SK-N-SH (cell line): ENCODE results near the gene WBP1L. TPM values are rescaled to one million over a fixed set of nuclear protein-coding genes. Genes with fewer than 3 reads are reported as not detected.

ENCODE experiments used
- CTCF ChIA-PET: fragments of 300-600, 350-600 bp; formaldehyde crosslinking; extraction: SDS; loops from one replicate; lab custom pipeline; 2021; lab: Yijun Ruan, JAX
- POLR2A ChIA-PET: fragments of 350-600 bp; sonication (Branson Sonifier 250); formaldehyde crosslinking; extraction: SDS; loops from one replicate; lab custom pipeline; 2020; ENCODE audit warnings: antibody characterized with exemption, inconsistent platforms; lab: Yijun Ruan, JAX
- DNase-seq: peaks from one replicate; pipeline ENCODE4 v3.0.0; 2012
- H2AFZ ChIP-seq: fragments of 200-600 bp; sonication (generic); 2 replicates; pipeline ENCODE4 v1.8.1; 2016; ENCODE audit warnings: antibody characterized with exemption, mild to moderate bottlenecking, low read depth
- H3F3A ChIP-seq: fragments of 200-600 bp; sonication (generic); replicated peaks from 2 replicates; pipeline ENCODE3; 2016; ENCODE audit warnings: antibody characterized with exemption, mild to moderate bottlenecking; ENCODE audit not compliant: insufficient read depth
- H3K27ac ChIP-seq, 2 experiments: fragments of 200-500 bp in 1 of 2; fragments of 200-600 bp in 1 of 2; sonication (Bioruptor generic) in 1 of 2; sonication (generic), shearing (Covaris generic) in 1 of 2; 2 replicates each; pipeline versions ENCODE4 v1.5.1 to v1.6.1; 2014 to 2016; ENCODE audit warnings: low read depth in 2 of 2, inconsistent platforms in 1 of 2, low read length in 1 of 2, mild to moderate bottlenecking in 1 of 2, mixed read lengths in 1 of 2
- H3K27me3 ChIP-seq: fragments of 200-600 bp; sonication (generic), shearing (Covaris generic); 2 replicates; pipeline ENCODE4 v1.6.1; 2016; ENCODE audit warnings: mixed run types; ENCODE audit not compliant: insufficient read depth
- H3K36me3 ChIP-seq, 2 experiments: fragments of 200-500 bp in 1 of 2; fragments of 200-600 bp in 1 of 2; sonication (Bioruptor generic) in 1 of 2; sonication (generic) in 1 of 2; replicated peaks in 1 of 2; 2 replicates each; pipeline versions ENCODE3 to v1.5.1; 2014 to 2016; ENCODE audit warnings: low read length in 1 of 2, mild to moderate bottlenecking in 1 of 2; ENCODE audit not compliant: insufficient read depth in 2 of 2, control insufficient read depth in 1 of 2
- H3K4me1 ChIP-seq, 2 experiments: fragments of 200-500 bp in 1 of 2; fragments of 200-600 bp in 1 of 2; sonication (Bioruptor generic) in 1 of 2; sonication (generic), shearing (Covaris generic) in 1 of 2; 2 replicates each; pipeline versions ENCODE4 v1.5.1 to v1.6.1; 2014 to 2016; ENCODE audit warnings: low read depth in 1 of 2, low read length in 1 of 2, mixed run types in 1 of 2; ENCODE audit not compliant: insufficient read depth in 2 of 2, control insufficient read depth in 1 of 2
- H3K4me2 ChIP-seq: fragments of 200-600 bp; sonication (generic), shearing (Covaris generic); 2 replicates; pipeline ENCODE4 v1.6.1; 2017; ENCODE audit warnings: mixed run types
- H3K4me3 ChIP-seq, 2 experiments: fragments of 200-500 bp in 1 of 2; fragments of 200-600 bp in 1 of 2; sonication (Bioruptor generic) in 1 of 2; sonication (generic), shearing (Covaris generic) in 1 of 2; 2 replicates each; pipeline versions ENCODE4 v1.5.1 to v1.8.1; 2014 to 2016; ENCODE audit warnings: low read depth in 2 of 2, inconsistent platforms in 1 of 2, low read length in 1 of 2, mild to moderate bottlenecking in 1 of 2, mixed read lengths in 1 of 2, moderate library complexity in 1 of 2
- H3K79me2 ChIP-seq: fragments of 200-600 bp; sonication (generic); 2 replicates; pipeline ENCODE4 v1.8.1; 2017; ENCODE audit warnings: mild to moderate bottlenecking; ENCODE audit not compliant: insufficient read depth
- H3K9ac ChIP-seq: fragments of 200-600 bp; sonication (generic); 2 replicates; pipeline ENCODE4 v1.6.1; 2017; ENCODE audit warnings: mixed run types
- H3K9me2 ChIP-seq: fragments of 200-600 bp; sonication (generic); 2 replicates; pipeline ENCODE4 v1.6.1; 2017; ENCODE audit warnings: mixed run types
- H3K9me3 ChIP-seq: fragments of 200-600 bp; sonication (generic); 2 replicates; pipeline ENCODE4 v1.6.1; 2017; ENCODE audit warnings: mixed run types, mild to moderate bottlenecking, moderate library complexity
- H4K20me1 ChIP-seq: fragments of 200-600 bp; sonication (generic); 2 replicates; pipeline ENCODE4 v1.6.1; 2017; ENCODE audit warnings: mild to moderate bottlenecking, mixed run types; ENCODE audit not compliant: insufficient read depth
- CHD2 ChIP-seq: fragments of 150-350 bp; IDR thresholded peaks from 2 replicates; pipeline ENCODE4 v1.6.1; 2018; ENCODE audit warnings: low read length; ENCODE audit not compliant: partially characterized antibody
- EP300 ChIP-seq, 2 experiments: IDR thresholded peaks; 2 replicates each; pipeline versions ENCODE4 v1.4.0 to v1.6.1; 2012; ENCODE audit warnings: borderline replicate concordance in 1 of 2, low read depth in 1 of 2, low read length in 1 of 2
- FOXJ3 ChIP-seq: sonication (generic); formaldehyde crosslinking; IDR thresholded peaks from 2 replicates; pipeline ENCODE4 v1.5.1; 2020; ENCODE audit warnings: mild to moderate bottlenecking, missing genetic modification reagents
- FOXM1 ChIP-seq: IDR thresholded peaks from 2 replicates; pipeline ENCODE4 v1.4.0; 2012; ENCODE audit warnings: low read depth, mild to moderate bottlenecking
- GATA2 ChIP-seq: sonication (generic); formaldehyde crosslinking; IDR thresholded peaks from 2 replicates; pipeline ENCODE4 v1.5.0; 2020; ENCODE audit warnings: mild to moderate bottlenecking, missing genetic modification reagents
- JUND ChIP-seq: IDR thresholded peaks from 2 replicates; pipeline ENCODE4 v1.4.0; 2012
- MAX ChIP-seq: IDR thresholded peaks from 2 replicates; pipeline ENCODE4 v1.4.0; 2012; ENCODE audit warnings: low read depth
- MXI1 ChIP-seq: IDR thresholded peaks from 2 replicates; pipeline ENCODE4 v1.6.1; 2012; ENCODE audit warnings: mild to moderate bottlenecking, low read depth, low read length, improper control_type of control experiment
- NFIC ChIP-seq: IDR thresholded peaks from 2 replicates; pipeline ENCODE4 v1.4.0; 2012; ENCODE audit warnings: borderline replicate concordance
- PBX3 ChIP-seq: IDR thresholded peaks from 2 replicates; pipeline ENCODE4; 2012
- POLR2AphosphoS5 ChIP-seq: IDR thresholded peaks from 2 replicates; pipeline ENCODE4 v1.6.1; 2012; ENCODE audit warnings: low read depth, low read length
- REST ChIP-seq: IDR thresholded peaks from 2 replicates; pipeline ENCODE4 v1.6.1; 2012; ENCODE audit warnings: mild to moderate bottlenecking, low read depth, low read length, moderate library complexity
- SMC3 ChIP-seq: IDR thresholded peaks from 2 replicates; pipeline ENCODE4 v1.6.1; 2012; ENCODE audit warnings: low read depth, low read length, improper control_type of control experiment
- TEAD4 ChIP-seq: IDR thresholded peaks from 2 replicates; pipeline ENCODE4 v1.4.0; 2012; ENCODE audit warnings: mild to moderate bottlenecking, borderline replicate concordance; ENCODE audit not compliant: insufficient read depth
- USF1 ChIP-seq: IDR thresholded peaks from 2 replicates; pipeline ENCODE4 v1.4.0; 2012; ENCODE audit warnings: low read depth, borderline replicate concordance
- USF2 ChIP-seq: fragments of 150-350 bp; IDR thresholded peaks from 2 replicates; pipeline ENCODE4 v1.6.1; 2017; ENCODE audit warnings: antibody characterized with exemption, low read length, low read depth, borderline replicate concordance
- ZBTB33 ChIP-seq: IDR thresholded peaks from 2 replicates; pipeline ENCODE4 v1.4.0; 2012; ENCODE audit warnings: low read depth, borderline replicate concordance
- WGBS: methylation state at CpG from one replicate; pipeline ENCODE4 v1.1.6; 2017; ENCODE audit warnings: low lambda C conversion rate; 5-methylcytosine and 5-hydroxymethylcytosine counted together
- polyA plus RNA-seq, 3 experiments: library from polyadenylated mRNA; depleted of rRNA; stranded (reverse); fragments of >200 nt; gene quantifications; 2 replicates each; pipeline ENCODE4 v1.2.3, GENCODE V29; 2012

WBP1L gene
- polyA plus RNA-seq, 1 of the 3 experiments (the other 2 are of a cell fraction): 22.8 TPM

DNA sequence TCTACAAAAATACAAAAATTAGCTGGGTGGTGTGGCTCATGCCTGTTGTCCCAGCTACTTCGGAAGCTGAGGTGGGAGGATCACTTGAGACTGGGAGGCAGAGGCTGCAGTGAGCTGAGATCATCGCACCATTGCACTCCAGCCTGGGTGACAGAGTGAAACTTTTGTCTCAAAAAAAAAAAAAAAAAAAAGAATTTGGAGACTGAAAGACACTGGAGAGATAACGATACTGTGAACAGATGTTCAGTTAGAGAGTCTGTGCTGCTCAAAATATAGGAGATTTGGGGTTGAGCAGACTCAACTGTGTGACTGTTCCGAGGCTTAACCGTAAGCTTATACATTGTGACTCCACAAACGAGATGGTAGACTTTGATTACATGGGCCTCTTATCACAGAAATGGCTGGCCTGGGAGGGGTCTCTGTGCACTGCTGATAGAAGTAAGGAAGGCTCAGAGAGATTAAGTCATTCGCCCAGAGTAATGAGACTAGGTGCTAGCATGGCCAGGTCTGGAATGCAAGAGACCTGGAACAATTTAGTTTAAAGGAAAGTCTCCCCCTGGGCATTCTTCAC lies 19.4 kb downstream of the WBP1L start:
- 93% methylated on average over 7 of the region's 7 CpGs for WGBS
- no peaks in the 10 kb centered on the region for H3K27me3 ChIP-seq
- TF ChIP-seq CHD2 (no peak), EP300 (IDR thresholded peaks at IDR 0.05; ENCODE audit: borderline replicate concordance in 1 of 2, low read depth in 1 of 2, low read length in 1 of 2) (no peak), ZBTB33 (no peak), FOXJ3 (CRISPR knock-in tag) (no peak), POLR2AphosphoS5 (no peak), USF1 (no peak), MAX (no peak), JUND (no peak), USF2 (no peak), FOXM1 (no peak), PBX3 (no peak), MXI1 (no peak), GATA2 (CRISPR knock-in tag) (no peak), SMC3 (no peak), REST (no peak), NFIC (no peak), TEAD4 (no peak)
- TF ChIP-seq, all 33 proteins: peak for 0
- Histone ChIP-seq H3K9me3 (no peaks in the 10 kb centered on the region), H3K9ac (no peak overlapping the region), H3K4me3 (no peak overlapping the region), H3K4me1 (peaks cover 8 to 13% of the 10 kb centered on the region in 2 experiments; a peak in 2 of 4 replicates), H3F3A (peaks cover 8% of the 10 kb centered on the region), H2AFZ (no peak overlapping the region), H3K4me2 (no peak overlapping the region), H3K27ac (0 out of 4 replicates have a peak overlapping the region, but pooled peaks of 1 of the 2 experiments have one; percentile 13), H4K20me1 (peaks cover 5% of the 10 kb centered on the region; the same call in 1 of the 2 replicates), H3K9me2 (no peaks in the 10 kb centered on the region), H3K79me2 (peaks cover 57% of the 10 kb centered on the region), H3K36me3 (no peaks in the 10 kb centered on the region)
- DNase-seq: no peak
- ChIA-PET CTCF (interaction anchor here (3.3 kb wide), 1 partner anchor 10 kb away, joined by 13 read pairs; no protein-coding TSS in a partner anchor), POLR2A (no interaction called here)
